Glutamatergic neuron (in vitro differentiated cells): ENCODE results near the gene LTBP2. TPM values are rescaled to one million over a fixed set of nuclear protein-coding genes. Genes with fewer than 3 reads are reported as not detected.

Experiments
- DNase-seq: peaks from one replicate; pipeline ENCODE4 v3.0.0; 2022
- H3K27ac Mint-ChIP-seq: one replicate; pipeline ENCODE4 v1.8.0; 2020; ENCODE audit warnings: mild to moderate bottlenecking, mixed read lengths, inconsistent platforms; ENCODE audit not compliant: unreplicated experiment
- H3K27me3 Mint-ChIP-seq: one replicate; pipeline ENCODE4 v1.8.0; 2020; ENCODE audit warnings: mild to moderate bottlenecking, moderate library complexity, mixed read lengths, inconsistent platforms; ENCODE audit not compliant: unreplicated experiment
- H3K36me3 Mint-ChIP-seq: one replicate; pipeline ENCODE4 v1.8.0; 2020; ENCODE audit warnings: mild to moderate bottlenecking, mixed read lengths, inconsistent platforms; ENCODE audit not compliant: unreplicated experiment
- H3K4me1 Mint-ChIP-seq: one replicate; pipeline ENCODE4 v1.8.0; 2020; ENCODE audit warnings: mild to moderate bottlenecking, low read depth, mixed read lengths, inconsistent platforms; ENCODE audit not compliant: unreplicated experiment
- H3K4me3 Mint-ChIP-seq: one replicate; pipeline ENCODE4 v1.8.0; 2020; ENCODE audit warnings: mild to moderate bottlenecking, mixed read lengths, inconsistent platforms; ENCODE audit not compliant: unreplicated experiment
- H3K9me3 Mint-ChIP-seq: one replicate; pipeline ENCODE4 v1.8.0; 2020; ENCODE audit warnings: mild to moderate bottlenecking, moderate library complexity, mixed read lengths, inconsistent platforms; ENCODE audit not compliant: unreplicated experiment
- CTCF ChIP-seq: fragments of 200-600 bp; sonication (generic); IDR thresholded peaks from one replicate; pipeline ENCODE4 v1.5.0; 2021; ENCODE audit not compliant: partially characterized antibody, unreplicated experiment
- total RNA-seq: library from RNA; stranded (reverse); fragmentation: NEBNext Ultra II Directional; extraction: Animal tissue kit (Norgen Biotek cat#: 25700); gene quantifications from one replicate; pipeline ENCODE4 v1.2.1, GENCODE V29; 2021; ENCODE audit not compliant: unreplicated experiment

LTBP2 gene
- total RNA-seq, 1 donor from 2014 or later = 1.2 TPM

GRCh38 chr14:74573421-74574089 is 38.5 kb downstream of the LTBP2 start:
- no peak for TF ChIP-seq CTCF
- no peak for DNase-seq
- peaks cover 9% of the 10 kb centered on the region for H3K4me1 Mint-ChIP-seq

GRCh38 chr14:74572726-74573301 is 39.2 kb downstream of the LTBP2 start:
- Mint-ChIP-seq H3K36me3 (no peaks in the 10 kb centered on the region), H3K4me1 (peaks cover 9% of the 10 kb centered on the region), H3K27me3 (no peaks in the 10 kb centered on the region), H3K9me3 (no peaks in the 10 kb centered on the region), H3K4me3 (no peak overlapping the region), H3K27ac (no peak overlapping the region)
- no peak for DNase-seq
- TF ChIP-seq CTCF = no peak

More at GRCh38 chr14:74573421-74574089, 38.5 kb downstream of the LTBP2 start:
- no peaks in the 10 kb centered on the region for H3K36me3 Mint-ChIP-seq
- no peaks in the 10 kb centered on the region for H3K9me3 Mint-ChIP-seq
- H3K4me3 Mint-ChIP-seq = no peak overlapping the region
- H3K27me3 Mint-ChIP-seq = peaks cover 1% of the 10 kb centered on the region
- H3K27ac Mint-ChIP-seq = no peak overlapping the region

GRCh38 chr14:74571901-74572725 is 39.9 kb downstream of the LTBP2 start:
- no peak overlapping the region for H3K4me3 Mint-ChIP-seq
- no peaks in the 10 kb centered on the region for H3K36me3 Mint-ChIP-seq
- no peak for TF ChIP-seq CTCF
- no peak for DNase-seq
- H3K27me3 Mint-ChIP-seq = no peaks in the 10 kb centered on the region
- H3K4me1 Mint-ChIP-seq = peaks cover 9% of the 10 kb centered on the region
- H3K27ac Mint-ChIP-seq = no peak overlapping the region
- no peaks in the 10 kb centered on the region for H3K9me3 Mint-ChIP-seq

- Mint-ChIP-seq H3K9me3 (no peaks in the 10 kb centered on the region), H3K4me3 (no peak overlapping the region), H3K27me3 (no peaks in the 10 kb centered on the region), H3K4me1 (peaks cover 9% of the 10 kb centered on the region), H3K27ac (no peak overlapping the region), H3K36me3 (no peaks in the 10 kb centered on the region)
- TF ChIP-seq CTCF = no peak
- DNase-seq = no peak
Measured at GRCh38 chr14:74571441-74571841, 40.6 kb downstream of the LTBP2 start.
